ENCODE measurements around the gene SNURF. TPM values are rescaled to one million over a fixed set of nuclear protein-coding genes. Genes with fewer than 3 reads are reported as not detected.

The SNURF gene
- total RNA-seq, 4 donors from 2014 or later, result 0.61 to 3.1 TPM; not detected in 2

DNA sequence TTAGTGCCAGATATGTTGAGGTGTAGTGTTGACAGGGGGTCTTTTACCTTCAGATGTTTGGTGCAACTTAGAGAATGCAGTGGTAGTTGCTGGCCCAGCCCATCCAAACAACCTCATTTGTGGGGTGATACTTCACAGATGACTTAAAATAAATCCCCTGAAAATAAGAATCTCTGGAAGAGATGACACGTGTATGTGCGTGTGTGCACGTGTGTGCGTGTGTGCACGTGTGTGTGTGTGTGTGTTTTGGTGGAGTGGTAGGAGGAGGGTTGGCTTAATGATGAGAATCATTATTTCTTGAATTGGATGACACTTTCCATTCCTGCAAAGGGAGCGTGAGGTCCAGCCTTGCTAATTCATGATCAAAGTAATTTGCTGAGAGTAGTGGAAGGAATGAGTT is 31.9 kb downstream of the SNURF start:
- H3K36me3 ChIP-seq, result peaks cover 0 to 83% (median 14%) of the 10 kb centered on the region in 3 donors
- no peaks in the 10 kb centered on the region for H3K4me1 ChIP-seq
- WGBS, 2 donors, result 78 to 87% methylated on average over 6 of the region's 6 CpGs
- no peak overlapping the region for H3K27ac ChIP-seq
- intact Hi-C loops (cut with DNase I), result no loop called here
- TF ChIP-seq POLR2A (IDR thresholded peaks at IDR 0.05), result no peak
- TF ChIP-seq, protein P1, sequence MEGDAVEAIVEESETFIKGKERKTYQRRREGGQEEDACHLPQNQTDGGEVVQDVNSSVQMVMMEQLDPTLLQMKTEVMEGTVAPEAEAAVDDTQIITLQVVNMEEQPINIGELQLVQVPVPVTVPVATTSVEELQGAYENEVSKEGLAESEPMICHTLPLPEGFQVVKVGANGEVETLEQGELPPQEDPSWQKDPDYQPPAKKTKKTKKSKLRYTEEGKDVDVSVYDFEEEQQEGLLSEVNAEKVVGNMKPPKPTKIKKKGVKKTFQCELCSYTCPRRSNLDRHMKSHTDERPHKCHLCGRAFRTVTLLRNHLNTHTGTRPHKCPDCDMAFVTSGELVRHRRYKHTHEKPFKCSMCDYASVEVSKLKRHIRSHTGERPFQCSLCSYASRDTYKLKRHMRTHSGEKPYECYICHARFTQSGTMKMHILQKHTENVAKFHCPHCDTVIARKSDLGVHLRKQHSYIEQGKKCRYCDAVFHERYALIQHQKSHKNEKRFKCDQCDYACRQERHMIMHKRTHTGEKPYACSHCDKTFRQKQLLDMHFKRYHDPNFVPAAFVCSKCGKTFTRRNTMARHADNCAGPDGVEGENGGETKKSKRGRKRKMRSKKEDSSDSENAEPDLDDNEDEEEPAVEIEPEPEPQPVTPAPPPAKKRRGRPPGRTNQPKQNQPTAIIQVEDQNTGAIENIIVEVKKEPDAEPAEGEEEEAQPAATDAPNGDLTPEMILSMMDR (IDR thresholded peaks at IDR 0.05), result no peak
- H3K27me3 ChIP-seq, result no peaks in the 10 kb centered on the region
- DNase-seq, result no peak
- peaks cover 0 to 79% (median 20%) of the 10 kb centered on the region in 3 donors for H3K9me3 ChIP-seq
- H3K4me3 ChIP-seq, result no peak overlapping the region

Small RNAs within 50 kb of the gene (small RNA-seq; reads per million reads assigned to genes)
- gene AC090602.1 (0 reads per million in 4 donors), gene AC124312.4 (0 reads per million in 4 donors), gene AC124312.5 (0 reads per million in 4 donors)

Other genes with a start within 250 kb of the SNURF start
- 10 to 100 TPM; 14.7 to 53.8 (median 35.0) TPM for gene SNRPN, start within 50 bp of the SNURF start, total RNA-seq

Data from esophagus squamous epithelium (tissue), 5 donors.